ENCODE results near the gene GRAMD1C. TPM values are rescaled to one million over a fixed set of nuclear protein-coding genes. Genes with fewer than 3 reads are reported as not detected.

Gene GRAMD1C
- total RNA-seq, 1 experiment from 2014 or later, result 0.79 TPM

DNA sequence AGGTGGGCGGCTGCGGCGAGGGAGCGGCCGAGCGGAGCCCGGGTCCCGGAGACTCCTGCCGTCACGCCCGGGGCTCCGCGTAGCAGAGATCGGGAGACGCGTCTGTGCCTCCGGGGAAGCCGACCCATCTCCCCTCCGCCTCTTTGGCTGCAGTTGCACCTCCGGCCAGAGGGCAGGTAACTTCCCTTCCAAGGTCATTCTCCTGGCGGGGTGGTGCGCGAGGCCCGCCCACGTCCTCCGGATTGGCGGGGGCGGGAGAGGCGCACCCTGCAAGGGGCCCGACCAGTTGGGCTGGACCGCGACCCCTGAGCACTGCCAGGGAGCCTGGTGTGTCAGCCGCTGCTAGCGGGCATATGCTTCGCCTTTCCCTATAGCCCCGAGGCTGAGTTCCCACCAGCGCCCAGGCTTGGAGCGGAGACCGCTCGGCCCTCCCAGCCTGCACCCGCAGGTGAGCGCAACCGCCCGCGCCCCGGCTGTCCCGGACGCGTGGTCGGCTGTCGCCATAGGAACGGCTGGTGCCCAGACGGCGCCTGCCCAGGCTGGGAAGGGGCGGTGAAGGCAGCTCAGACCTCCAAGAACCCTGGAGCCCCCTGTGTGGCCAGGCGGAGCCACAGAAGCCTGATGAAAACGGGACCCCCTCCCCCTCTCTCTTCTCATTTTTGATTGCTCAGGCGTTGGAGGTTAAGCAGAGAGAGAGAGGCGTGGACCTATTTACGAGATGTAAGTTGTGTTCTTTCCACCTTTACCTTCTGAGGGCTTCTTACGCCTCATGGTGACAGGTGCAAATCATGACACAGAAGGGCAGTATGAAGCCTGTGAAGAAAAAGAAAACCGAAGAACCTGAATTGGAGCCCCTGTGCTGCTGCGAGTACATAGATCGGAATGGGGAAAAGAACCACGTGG, 109.7 kb downstream of the GRAMD1C start:
- intact Hi-C loops (cut with micrococcal nuclease), result loop anchor here (10.0 kb wide), 1 partner anchor 197 kb away; no protein-coding TSS in a partner anchor
- Mint-ChIP-seq H3K4me3 (ENCODE audit: unreplicated experiment) (peak overlapping the region; percentile 79), H3K27ac (ENCODE audit: low read depth, unreplicated experiment) (no peak overlapping the region), H3K9me3 (ENCODE audit: unreplicated experiment) (no peaks in the 10 kb centered on the region), H3K4me1 (ENCODE audit: insufficient read depth, unreplicated experiment) (peaks cover 13% of the 10 kb centered on the region), H3K27me3 (ENCODE audit: insufficient read depth, unreplicated experiment) (no peaks in the 10 kb centered on the region), H3K36me3 (ENCODE audit: insufficient read depth, unreplicated experiment) (peaks cover 6% of the 10 kb centered on the region)
- TF ChIP-seq, protein P1, sequence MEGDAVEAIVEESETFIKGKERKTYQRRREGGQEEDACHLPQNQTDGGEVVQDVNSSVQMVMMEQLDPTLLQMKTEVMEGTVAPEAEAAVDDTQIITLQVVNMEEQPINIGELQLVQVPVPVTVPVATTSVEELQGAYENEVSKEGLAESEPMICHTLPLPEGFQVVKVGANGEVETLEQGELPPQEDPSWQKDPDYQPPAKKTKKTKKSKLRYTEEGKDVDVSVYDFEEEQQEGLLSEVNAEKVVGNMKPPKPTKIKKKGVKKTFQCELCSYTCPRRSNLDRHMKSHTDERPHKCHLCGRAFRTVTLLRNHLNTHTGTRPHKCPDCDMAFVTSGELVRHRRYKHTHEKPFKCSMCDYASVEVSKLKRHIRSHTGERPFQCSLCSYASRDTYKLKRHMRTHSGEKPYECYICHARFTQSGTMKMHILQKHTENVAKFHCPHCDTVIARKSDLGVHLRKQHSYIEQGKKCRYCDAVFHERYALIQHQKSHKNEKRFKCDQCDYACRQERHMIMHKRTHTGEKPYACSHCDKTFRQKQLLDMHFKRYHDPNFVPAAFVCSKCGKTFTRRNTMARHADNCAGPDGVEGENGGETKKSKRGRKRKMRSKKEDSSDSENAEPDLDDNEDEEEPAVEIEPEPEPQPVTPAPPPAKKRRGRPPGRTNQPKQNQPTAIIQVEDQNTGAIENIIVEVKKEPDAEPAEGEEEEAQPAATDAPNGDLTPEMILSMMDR (IDR thresholded peaks at IDR 0.05; ENCODE audit: unreplicated experiment), result no peak
- DNase-seq (ENCODE audit: unreplicated experiment), result peak; percentile 9
- ChIA-PET POLR2A (no interaction called here), CTCF (no interaction called here)
- BruUV-seq (replicated peaks), result no TSS peak

DNA sequence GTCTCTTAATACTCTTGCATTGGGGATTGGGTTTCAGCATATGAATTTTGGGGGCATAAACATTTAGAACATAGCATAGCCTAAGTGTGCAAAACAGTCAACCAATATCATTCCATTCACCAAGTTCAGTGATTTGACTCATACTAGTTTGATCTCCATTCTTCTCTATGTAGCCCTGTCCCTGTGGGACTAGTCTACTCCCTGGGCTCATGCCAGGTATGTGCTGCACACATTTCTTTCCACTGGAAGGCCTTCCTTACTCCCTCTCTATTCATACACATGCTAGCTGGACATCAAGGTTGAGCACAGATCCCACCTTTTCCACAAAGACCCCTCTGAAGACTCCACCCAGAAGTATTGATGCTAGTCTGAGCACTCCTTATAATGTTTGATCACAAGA, 114.3 kb downstream of the GRAMD1C start:
- peaks cover 7% of the 10 kb centered on the region for H3K4me1 Mint-ChIP-seq (ENCODE audit: insufficient read depth, unreplicated experiment)
- BruUV-seq (replicated peaks), result no TSS peak
- CTCF ChIA-PET, result no interaction called here
- intact Hi-C loops (cut with micrococcal nuclease), result no loop called here
- no peaks in the 10 kb centered on the region for H3K27me3 Mint-ChIP-seq (ENCODE audit: insufficient read depth, unreplicated experiment)
- H3K4me3 Mint-ChIP-seq (ENCODE audit: unreplicated experiment), result no peak overlapping the region
- no peak overlapping the region for H3K27ac Mint-ChIP-seq (ENCODE audit: low read depth, unreplicated experiment)
- DNase-seq (ENCODE audit: unreplicated experiment), result no peak
- TF ChIP-seq, protein P1 (IDR thresholded peaks at IDR 0.05; ENCODE audit: unreplicated experiment), result no peak
- H3K9me3 Mint-ChIP-seq (ENCODE audit: unreplicated experiment), result no peaks in the 10 kb centered on the region
- POLR2A ChIA-PET, result interaction anchor here (1.1 to 1.5 kb wide), 2 partner anchors 27 to 176 kb away, joined by 3 read pairs; no protein-coding TSS in a partner anchor
- peaks cover 6% of the 10 kb centered on the region for H3K36me3 Mint-ChIP-seq (ENCODE audit: insufficient read depth, unreplicated experiment)

DNA sequence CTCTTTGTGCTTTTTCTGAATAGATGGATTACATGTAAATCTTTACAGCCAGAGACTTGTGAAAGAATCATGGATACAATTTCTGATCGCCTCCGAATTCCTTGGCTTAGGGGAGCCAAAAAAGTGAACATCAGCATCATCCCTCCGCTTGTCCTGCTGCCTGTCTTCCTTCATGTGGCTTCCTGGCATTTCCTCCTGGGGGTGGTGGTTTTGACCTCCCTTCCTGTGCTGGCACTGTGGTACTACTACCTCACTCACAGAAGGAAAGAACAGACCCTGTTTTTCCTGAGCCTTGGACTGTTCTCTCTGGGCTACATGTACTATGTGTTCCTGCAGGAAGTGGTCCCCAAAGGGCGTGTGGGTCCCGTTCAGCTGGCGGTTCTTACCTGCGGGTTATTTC, 115.1 kb downstream of the GRAMD1C start:
- POLR2A ChIA-PET, result interaction anchor here (1.1 to 1.5 kb wide), 2 partner anchors 26 to 175 kb away, joined by 3 read pairs; no protein-coding TSS in a partner anchor
- H3K27me3 Mint-ChIP-seq (ENCODE audit: insufficient read depth, unreplicated experiment), result no peaks in the 10 kb centered on the region
- intact Hi-C loops (cut with micrococcal nuclease), result no loop called here
- no peak overlapping the region for H3K27ac Mint-ChIP-seq (ENCODE audit: low read depth, unreplicated experiment)
- H3K4me3 Mint-ChIP-seq (ENCODE audit: unreplicated experiment), result no peak overlapping the region
- H3K9me3 Mint-ChIP-seq (ENCODE audit: unreplicated experiment), result no peaks in the 10 kb centered on the region
- peaks cover 6% of the 10 kb centered on the region for H3K36me3 Mint-ChIP-seq (ENCODE audit: insufficient read depth, unreplicated experiment)
- TF ChIP-seq, protein P1 (IDR thresholded peaks at IDR 0.05; ENCODE audit: unreplicated experiment), result no peak
- peaks cover 4% of the 10 kb centered on the region for H3K4me1 Mint-ChIP-seq (ENCODE audit: insufficient read depth, unreplicated experiment)
- BruUV-seq (replicated peaks), result no TSS peak
- DNase-seq (ENCODE audit: unreplicated experiment), result no peak
- CTCF ChIA-PET, result no interaction called here

DNA sequence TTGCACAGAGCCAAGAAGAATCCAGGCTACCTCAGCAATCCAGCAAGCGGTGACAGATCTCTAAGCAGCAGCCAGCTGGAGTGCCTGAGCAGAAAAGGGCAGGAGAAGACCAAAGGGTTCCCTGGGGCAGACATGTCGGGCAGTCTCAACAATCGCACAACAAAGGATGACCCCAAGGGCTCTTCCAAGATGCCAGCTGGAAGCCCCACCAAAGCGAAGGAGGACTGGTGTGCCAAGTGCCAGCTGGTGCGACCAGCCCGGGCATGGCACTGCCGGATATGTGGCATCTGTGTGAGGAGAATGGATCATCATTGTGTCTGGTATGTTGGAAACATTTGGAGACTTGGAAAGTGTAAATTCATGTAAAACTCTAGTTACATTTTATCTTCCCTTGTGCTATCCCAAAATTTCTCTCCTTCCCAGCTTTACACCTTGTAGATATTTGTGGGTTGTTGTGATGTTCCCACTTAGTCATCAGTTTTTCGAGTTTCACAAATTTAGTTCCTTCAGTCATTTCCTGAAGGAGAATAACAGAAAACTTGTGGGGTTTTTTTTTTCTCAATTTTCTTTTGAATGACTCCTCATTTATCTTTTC, 115.6 kb downstream of the GRAMD1C start:
- no peaks in the 10 kb centered on the region for H3K4me1 Mint-ChIP-seq (ENCODE audit: insufficient read depth, unreplicated experiment)
- ChIA-PET POLR2A (interaction anchor here (1.1 to 1.5 kb wide), 2 partner anchors 26 to 175 kb away, joined by 3 read pairs; no protein-coding TSS in a partner anchor), CTCF (no interaction called here)
- H3K9me3 Mint-ChIP-seq (ENCODE audit: unreplicated experiment), result no peaks in the 10 kb centered on the region
- peaks cover 6% of the 10 kb centered on the region for H3K36me3 Mint-ChIP-seq (ENCODE audit: insufficient read depth, unreplicated experiment)
- H3K27me3 Mint-ChIP-seq (ENCODE audit: insufficient read depth, unreplicated experiment), result no peaks in the 10 kb centered on the region
- H3K27ac Mint-ChIP-seq (ENCODE audit: low read depth, unreplicated experiment), result no peak overlapping the region
- no peak overlapping the region for H3K4me3 Mint-ChIP-seq (ENCODE audit: unreplicated experiment)
- no TSS peak for BruUV-seq (replicated peaks)
- TF ChIP-seq, protein P1 (IDR thresholded peaks at IDR 0.05; ENCODE audit: unreplicated experiment), result no peak
- DNase-seq (ENCODE audit: unreplicated experiment), result no peak
- intact Hi-C loops (cut with micrococcal nuclease), result no loop called here
